Measurements from ENCODE around the gene TIAM2.

DNA sequence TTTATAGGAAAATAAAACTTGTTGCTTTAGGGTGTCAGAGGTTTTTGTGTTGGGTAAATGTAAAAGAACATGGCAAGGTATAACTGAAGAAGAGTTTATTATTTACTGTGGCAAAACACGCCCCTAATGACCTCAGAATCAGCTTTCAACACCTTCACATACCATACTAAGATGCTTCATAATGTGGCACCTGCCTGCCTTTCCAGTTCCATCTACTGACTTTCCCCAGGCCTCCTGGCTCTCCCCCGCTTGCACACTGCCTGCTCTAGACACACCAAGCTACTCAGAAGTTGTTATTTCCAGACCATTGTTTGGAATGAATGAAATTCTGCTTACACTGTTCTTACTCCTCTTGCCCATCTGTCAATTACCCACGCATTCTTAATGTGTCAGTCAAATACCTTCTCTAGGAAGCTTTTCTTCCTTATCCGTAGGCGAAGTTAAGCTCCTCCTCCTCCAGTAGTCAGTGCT, 1.8 kb downstream of the TIAM2 start:
- TF ChIP-seq CTCF (IDR thresholded peaks at IDR 0.05; ENCODE audit: poor library complexity), result no peak
- no peak for TF ChIP-seq EZH2phosphoT487 (IDR thresholded peaks at IDR 0.05; ENCODE audit: low read depth, severe bottlenecking, unreplicated experiment)

Data from hepatocyte (in vitro differentiated cells).